ENCODE data around the gene BICD1. TPM values are rescaled to one million over a fixed set of nuclear protein-coding genes. Genes with fewer than 3 reads are reported as not detected.
A peak's percentile ranks its signal among the peaks of the same experiment; 100 is the strongest.

BICD1 gene
- polyA plus RNA-seq, 2 of the 4 experiments (the other 2 are of a cell fraction): 13.0 to 24.3 TPM

DNA sequence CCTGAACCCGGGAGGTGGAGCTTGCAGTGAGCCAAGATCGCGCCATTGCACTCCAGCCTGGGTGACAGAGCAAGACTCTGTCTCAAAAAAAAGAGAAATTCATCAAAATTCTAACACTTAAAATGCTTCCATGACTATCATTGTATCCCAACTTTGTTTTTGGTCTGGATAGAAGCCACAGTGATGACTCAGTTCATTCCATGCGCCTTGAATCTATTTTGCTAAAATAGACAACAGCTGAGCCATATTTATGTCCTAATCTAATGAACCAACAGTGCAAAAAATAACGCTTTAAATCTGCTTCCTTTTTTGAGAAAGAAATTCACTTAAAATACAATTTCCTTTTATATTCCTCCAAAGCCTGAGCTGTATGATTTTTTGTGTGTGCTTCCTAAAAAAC, 23.2 kb upstream of the BICD1 start:
- no peak for DNase-seq (ENCODE audit: low read depth in 1 of 2, low spot score in 1 of 2)

DNA sequence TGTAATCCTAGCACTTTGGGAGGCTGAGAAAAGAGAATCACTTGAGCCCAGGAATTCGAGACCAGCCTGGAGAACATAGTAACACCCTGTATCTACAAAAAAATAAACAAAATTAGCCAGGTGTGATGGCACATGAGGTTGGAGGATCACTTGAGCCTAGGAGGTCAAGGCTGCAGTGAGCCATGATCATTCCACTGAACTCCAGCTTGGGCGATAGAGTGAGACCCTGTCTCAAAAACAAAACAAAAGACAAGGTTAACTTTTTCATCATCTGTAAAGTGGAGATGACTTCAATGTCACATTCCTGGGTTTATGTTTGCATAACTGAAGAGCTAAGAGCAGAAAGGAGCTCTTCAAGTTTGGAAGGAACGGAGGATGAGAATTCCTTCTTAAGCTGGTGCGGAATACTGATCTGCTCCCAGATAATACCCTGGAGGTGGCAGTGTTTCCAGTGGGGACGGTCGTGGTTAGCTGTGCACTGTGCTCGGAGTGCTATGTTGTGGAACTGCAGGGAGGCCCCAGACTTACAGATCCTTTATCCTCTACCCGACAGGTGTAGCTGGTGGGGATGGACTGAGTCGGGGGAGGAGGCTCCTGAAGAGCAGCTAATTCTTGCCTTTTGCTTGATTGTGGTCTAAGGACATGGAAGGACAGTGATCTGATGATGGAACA, 22.5 kb upstream of the BICD1 start:
- CTCF ChIA-PET: interaction anchor here (0.5 to 1.8 kb wide), 2 partner anchors 23 to 574 kb away, joined by 3 to 6 read pairs; no protein-coding TSS in a partner anchor

More for the DNA sequence above, 23.2 kb upstream of the BICD1 start:
- WGBS (ENCODE audit: missing lambda C conversion rate): 81% methylated on average over 5 of the region's 5 CpGs
- ChIA-PET CTCF (interaction anchor here (0.5 to 1.8 kb wide), 2 partner anchors 23 to 575 kb away, joined by 3 to 6 read pairs; no protein-coding TSS in a partner anchor), POLR2A (no interaction called here)
- Histone ChIP-seq H3K4me2 (no peak overlapping the region), H3K9me3 (no peaks in the 10 kb centered on the region), H3K27ac (no peak overlapping the region), H3K4me1 (no peaks in the 10 kb centered on the region), H3K4me3 (no peak overlapping the region)
- no peak for TF ChIP-seq RNF2 (IDR thresholded peaks at IDR 0.05; ENCODE audit: borderline replicate concordance, low read depth)
- TF ChIP-seq, protein P1, sequence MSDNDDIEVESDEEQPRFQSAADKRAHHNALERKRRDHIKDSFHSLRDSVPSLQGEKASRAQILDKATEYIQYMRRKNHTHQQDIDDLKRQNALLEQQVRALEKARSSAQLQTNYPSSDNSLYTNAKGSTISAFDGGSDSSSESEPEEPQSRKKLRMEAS (IDR thresholded peaks at IDR 0.05): no peak
- no peak for TF ChIP-seq EHF (CRISPR knock-in tag; IDR thresholded peaks at IDR 0.05)
- TF ChIP-seq, protein P2, sequence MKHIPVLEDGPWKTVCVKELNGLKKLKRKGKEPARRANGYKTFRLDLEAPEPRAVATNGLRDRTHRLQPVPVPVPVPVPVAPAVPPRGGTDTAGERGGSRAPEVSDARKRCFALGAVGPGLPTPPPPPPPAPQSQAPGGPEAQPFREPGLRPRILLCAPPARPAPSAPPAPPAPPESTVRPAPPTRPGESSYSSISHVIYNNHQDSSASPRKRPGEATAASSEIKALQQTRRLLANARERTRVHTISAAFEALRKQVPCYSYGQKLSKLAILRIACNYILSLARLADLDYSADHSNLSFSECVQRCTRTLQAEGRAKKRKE (CRISPR knock-in tag; IDR thresholded peaks at IDR 0.05; ENCODE audit: low read depth): no peak
- FAIRE-seq: no peak
- ATAC-seq: no peak

DNA sequence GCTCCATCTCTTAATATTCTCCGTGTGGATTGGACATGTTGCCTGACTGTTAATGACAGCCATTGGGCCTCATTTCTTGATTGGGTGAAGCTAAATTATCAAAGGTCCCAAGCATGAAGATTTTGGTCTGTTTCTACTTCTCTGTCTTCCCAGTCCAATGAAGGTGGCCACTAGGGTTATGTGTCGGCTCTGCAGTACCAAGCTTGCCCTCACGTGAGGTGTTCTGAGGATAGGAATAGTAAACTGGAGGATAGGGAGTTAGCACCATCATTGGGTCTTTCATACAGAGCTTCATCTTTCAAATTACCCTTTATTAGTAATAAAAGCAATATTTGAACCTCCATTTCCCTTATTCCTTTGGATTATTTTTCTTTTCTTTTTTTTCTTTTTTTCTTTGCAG, 21.9 kb upstream of the BICD1 start:
- no peak overlapping the region for H3K27ac ChIP-seq
- peak; percentile 74 to 76; a peak in 4 of 6 replicates for ATAC-seq
- ChIA-PET POLR2A (interaction anchor here (0.6 to 0.7 kb wide), 3 partner anchors 24 to 312 kb away, joined by 4 read pairs; no protein-coding TSS in a partner anchor), CTCF (interaction anchor here (1.8 kb wide), 1 partner anchor 24 kb away, joined by 6 read pairs; no protein-coding TSS in a partner anchor)
- FAIRE-seq: no peak
- WGBS (ENCODE audit: missing lambda C conversion rate): 92% methylated on average over 3 of the region's 3 CpGs
- H3K4me3 ChIP-seq: no peak overlapping the region
- DNase-seq (ENCODE audit: low read depth in 1 of 2, low spot score in 1 of 2): no peak
- H3K9me3 ChIP-seq: no peaks in the 10 kb centered on the region
- TF ChIP-seq, protein P2 (CRISPR knock-in tag; IDR thresholded peaks at IDR 0.05; ENCODE audit: low read depth): no peak
- TF ChIP-seq ESRRA (IDR thresholded peaks at IDR 0.05; ENCODE audit: borderline replicate concordance, low read length): no peak
- no peak for TF ChIP-seq HOXA7 (CRISPR knock-in tag; IDR thresholded peaks at IDR 0.05)
- no peak for TF ChIP-seq CHD2 (IDR thresholded peaks at IDR 0.05; ENCODE audit: low read length, partially characterized antibody)
- TF ChIP-seq BHLHE40 (IDR thresholded peaks at IDR 0.05; ENCODE audit: low read depth, low read length): no peak
- TF ChIP-seq ZFP36 (IDR thresholded peaks at IDR 0.05; ENCODE audit: borderline replicate concordance, partially characterized antibody): no peak
- TF ChIP-seq, protein P3, sequence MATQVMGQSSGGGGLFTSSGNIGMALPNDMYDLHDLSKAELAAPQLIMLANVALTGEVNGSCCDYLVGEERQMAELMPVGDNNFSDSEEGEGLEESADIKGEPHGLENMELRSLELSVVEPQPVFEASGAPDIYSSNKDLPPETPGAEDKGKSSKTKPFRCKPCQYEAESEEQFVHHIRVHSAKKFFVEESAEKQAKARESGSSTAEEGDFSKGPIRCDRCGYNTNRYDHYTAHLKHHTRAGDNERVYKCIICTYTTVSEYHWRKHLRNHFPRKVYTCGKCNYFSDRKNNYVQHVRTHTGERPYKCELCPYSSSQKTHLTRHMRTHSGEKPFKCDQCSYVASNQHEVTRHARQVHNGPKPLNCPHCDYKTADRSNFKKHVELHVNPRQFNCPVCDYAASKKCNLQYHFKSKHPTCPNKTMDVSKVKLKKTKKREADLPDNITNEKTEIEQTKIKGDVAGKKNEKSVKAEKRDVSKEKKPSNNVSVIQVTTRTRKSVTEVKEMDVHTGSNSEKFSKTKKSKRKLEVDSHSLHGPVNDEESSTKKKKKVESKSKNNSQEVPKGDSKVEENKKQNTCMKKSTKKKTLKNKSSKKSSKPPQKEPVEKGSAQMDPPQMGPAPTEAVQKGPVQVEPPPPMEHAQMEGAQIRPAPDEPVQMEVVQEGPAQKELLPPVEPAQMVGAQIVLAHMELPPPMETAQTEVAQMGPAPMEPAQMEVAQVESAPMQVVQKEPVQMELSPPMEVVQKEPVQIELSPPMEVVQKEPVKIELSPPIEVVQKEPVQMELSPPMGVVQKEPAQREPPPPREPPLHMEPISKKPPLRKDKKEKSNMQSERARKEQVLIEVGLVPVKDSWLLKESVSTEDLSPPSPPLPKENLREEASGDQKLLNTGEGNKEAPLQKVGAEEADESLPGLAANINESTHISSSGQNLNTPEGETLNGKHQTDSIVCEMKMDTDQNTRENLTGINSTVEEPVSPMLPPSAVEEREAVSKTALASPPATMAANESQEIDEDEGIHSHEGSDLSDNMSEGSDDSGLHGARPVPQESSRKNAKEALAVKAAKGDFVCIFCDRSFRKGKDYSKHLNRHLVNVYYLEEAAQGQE (IDR thresholded peaks at IDR 0.05): no peak
- TF ChIP-seq, protein P4, sequence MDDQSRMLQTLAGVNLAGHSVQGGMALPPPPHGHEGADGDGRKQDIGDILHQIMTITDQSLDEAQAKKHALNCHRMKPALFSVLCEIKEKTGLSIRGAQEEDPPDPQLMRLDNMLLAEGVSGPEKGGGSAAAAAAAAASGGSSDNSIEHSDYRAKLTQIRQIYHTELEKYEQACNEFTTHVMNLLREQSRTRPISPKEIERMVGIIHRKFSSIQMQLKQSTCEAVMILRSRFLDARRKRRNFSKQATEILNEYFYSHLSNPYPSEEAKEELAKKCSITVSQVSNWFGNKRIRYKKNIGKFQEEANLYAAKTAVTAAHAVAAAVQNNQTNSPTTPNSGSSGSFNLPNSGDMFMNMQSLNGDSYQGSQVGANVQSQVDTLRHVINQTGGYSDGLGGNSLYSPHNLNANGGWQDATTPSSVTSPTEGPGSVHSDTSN (IDR thresholded peaks at IDR 0.05): no peak
- no peak for TF ChIP-seq EHF (CRISPR knock-in tag; IDR thresholded peaks at IDR 0.05)
- TF ChIP-seq KDM1A (IDR thresholded peaks at IDR 0.05; ENCODE audit: low read depth): no peak
- no peak for TF ChIP-seq RCOR1 (IDR thresholded peaks at IDR 0.05; ENCODE audit: low read depth, low read length)
- H3K4me2 ChIP-seq: no peak overlapping the region
- H3K4me1 ChIP-seq: no peaks in the 10 kb centered on the region

More for the DNA sequence above, 22.5 kb upstream of the BICD1 start:
- no peak for TF ChIP-seq KDM5A (IDR thresholded peaks at IDR 0.05)
- TF ChIP-seq MYC (IDR thresholded peaks at IDR 0.05; ENCODE audit: borderline replicate concordance, low read length): no peak
- no peak for TF ChIP-seq JUN (IDR thresholded peaks at IDR 0.05)
- TF ChIP-seq FOSL2 (IDR thresholded peaks at IDR 0.05): no peak
- TF ChIP-seq FOSL2 (CRISPR knock-in tag; IDR thresholded peaks at IDR 0.05): no peak
- no peak for TF ChIP-seq POLR2AphosphoS2 (conservative IDR thresholded peaks at IDR 0.05; ENCODE audit: low read length)
- TF ChIP-seq, protein P5, sequence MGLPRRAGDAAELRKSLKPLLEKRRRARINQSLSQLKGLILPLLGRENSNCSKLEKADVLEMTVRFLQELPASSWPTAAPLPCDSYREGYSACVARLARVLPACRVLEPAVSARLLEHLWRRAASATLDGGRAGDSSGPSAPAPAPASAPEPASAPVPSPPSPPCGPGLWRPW (IDR thresholded peaks at IDR 0.05): no peak
- TF ChIP-seq EHMT2 (IDR thresholded peaks at IDR 0.05; ENCODE audit: low read depth): no peak
- no peak for TF ChIP-seq MAFK (IDR thresholded peaks at IDR 0.05; ENCODE audit: partially characterized antibody)
- no peak for TF ChIP-seq HEYL (CRISPR knock-in tag; IDR thresholded peaks at IDR 0.05)
- TF ChIP-seq, protein P6, sequence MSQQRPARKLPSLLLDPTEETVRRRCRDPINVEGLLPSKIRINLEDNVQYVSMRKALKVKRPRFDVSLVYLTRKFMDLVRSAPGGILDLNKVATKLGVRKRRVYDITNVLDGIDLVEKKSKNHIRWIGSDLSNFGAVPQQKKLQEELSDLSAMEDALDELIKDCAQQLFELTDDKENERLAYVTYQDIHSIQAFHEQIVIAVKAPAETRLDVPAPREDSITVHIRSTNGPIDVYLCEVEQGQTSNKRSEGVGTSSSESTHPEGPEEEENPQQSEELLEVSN (IDR thresholded peaks at IDR 0.05; ENCODE audit: borderline replicate concordance, low read depth): no peak
- no peak for TF ChIP-seq RCOR1 (IDR thresholded peaks at IDR 0.05; ENCODE audit: low read depth, low read length)
- TF ChIP-seq BHLHE40 (IDR thresholded peaks at IDR 0.05; ENCODE audit: low read depth, low read length): no peak
- no peak for TF ChIP-seq POLR2A (IDR thresholded peaks at IDR 0.05; ENCODE audit: low read length)
- no peak for TF ChIP-seq SREBF2 (IDR thresholded peaks at IDR 0.05)
- no peak for TF ChIP-seq GATA3 (IDR thresholded peaks at IDR 0.05; ENCODE audit: borderline replicate concordance)
- TF ChIP-seq FOXS1 (CRISPR knock-in tag; IDR thresholded peaks at IDR 0.05): no peak
- TF ChIP-seq CHD4 (IDR thresholded peaks at IDR 0.05; ENCODE audit: borderline replicate concordance): no peak
- Histone ChIP-seq H3K4me2 (no peak overlapping the region), H3K4me1 (no peaks in the 10 kb centered on the region), H3K9me3 (no peaks in the 10 kb centered on the region), H3K4me3 (no peak overlapping the region), H3K27ac (no peak overlapping the region)
- no peak for FAIRE-seq
- 73% methylated on average over 9 of the region's 9 CpGs for WGBS (ENCODE audit: missing lambda C conversion rate)
- no peak for DNase-seq (ENCODE audit: low read depth in 1 of 2, low spot score in 1 of 2)
- POLR2A ChIA-PET: interaction anchor here (0.6 kb wide), 1 partner anchor 24 kb away, joined by 4 read pairs; no protein-coding TSS in a partner anchor
- peak in 1 of 2 experiments; percentile 54; a peak in 3 of 6 replicates for ATAC-seq
